Stomach (tissue), 4 donors: ENCODE measurements around the gene MTNR1B.

ENCODE experiments used
- EP300 ChIP-seq: sonication (generic); formaldehyde crosslinking; IDR thresholded peaks from one replicate; pipeline ENCODE4 v1.6.1; 2017; ENCODE audit warnings: antibody characterized with exemption
- POLR2A ChIP-seq, 4 donors: fragments of 450-650 bp; IDR thresholded peaks; one replicate each; pipeline ENCODE4 v1.6.1; 2016; ENCODE audit warnings: antibody characterized with exemption in 4 of 4, control low read depth in 2 of 4, mild to moderate bottlenecking in 1 of 4, moderate library complexity in 1 of 4
- TF ChIP-seq, protein P1 (sequence below), 7 experiments: fragments of 450-650 bp in 4 of 7; fragments of 200-600 bp in 3 of 7; sonication (generic) in 3 of 7; IDR thresholded peaks; one replicate each; pipeline ENCODE4 v1.5.1; 2016 to 2019; ENCODE audit warnings: antibody characterized with exemption in 7 of 7, control low read depth in 2 of 7, mild to moderate bottlenecking in 1 of 7

GRCh38 chr11:92977401-92977800, 8.0 kb downstream of the MTNR1B start:
- TF ChIP-seq, protein P1, sequence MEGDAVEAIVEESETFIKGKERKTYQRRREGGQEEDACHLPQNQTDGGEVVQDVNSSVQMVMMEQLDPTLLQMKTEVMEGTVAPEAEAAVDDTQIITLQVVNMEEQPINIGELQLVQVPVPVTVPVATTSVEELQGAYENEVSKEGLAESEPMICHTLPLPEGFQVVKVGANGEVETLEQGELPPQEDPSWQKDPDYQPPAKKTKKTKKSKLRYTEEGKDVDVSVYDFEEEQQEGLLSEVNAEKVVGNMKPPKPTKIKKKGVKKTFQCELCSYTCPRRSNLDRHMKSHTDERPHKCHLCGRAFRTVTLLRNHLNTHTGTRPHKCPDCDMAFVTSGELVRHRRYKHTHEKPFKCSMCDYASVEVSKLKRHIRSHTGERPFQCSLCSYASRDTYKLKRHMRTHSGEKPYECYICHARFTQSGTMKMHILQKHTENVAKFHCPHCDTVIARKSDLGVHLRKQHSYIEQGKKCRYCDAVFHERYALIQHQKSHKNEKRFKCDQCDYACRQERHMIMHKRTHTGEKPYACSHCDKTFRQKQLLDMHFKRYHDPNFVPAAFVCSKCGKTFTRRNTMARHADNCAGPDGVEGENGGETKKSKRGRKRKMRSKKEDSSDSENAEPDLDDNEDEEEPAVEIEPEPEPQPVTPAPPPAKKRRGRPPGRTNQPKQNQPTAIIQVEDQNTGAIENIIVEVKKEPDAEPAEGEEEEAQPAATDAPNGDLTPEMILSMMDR (IDR thresholded peaks at IDR 0.05) = no peak
- TF ChIP-seq POLR2A (IDR thresholded peaks at IDR 0.05) (no peak), EP300 (no peak)
